HepG2 (cell line): ENCODE results near the gene AFTPH. TPM values are rescaled to one million over a fixed set of nuclear protein-coding genes. Genes with fewer than 3 reads are reported as not detected.

Source experiments
- ERF ChIP-seq: IDR thresholded peaks from 2 replicates; pipeline ENCODE4 v1.6.1; 2018; ENCODE audit warnings: missing biosample characterization, missing genetic modification reagents
- HES4 ChIP-seq: sonication (generic); formaldehyde crosslinking; IDR thresholded peaks from 2 replicates; pipeline ENCODE4 v1.9.0; 2021; ENCODE audit warnings: mild to moderate bottlenecking, missing genetic modification reagents, borderline replicate concordance
- NCOA1 ChIP-seq: sonication (generic); formaldehyde crosslinking; IDR thresholded peaks from 2 replicates; pipeline ENCODE4 v1.9.0; 2021; ENCODE audit warnings: missing genetic modification reagents
- NFE2L2 ChIP-seq: fragments of 150-350 bp; IDR thresholded peaks from 2 replicates; pipeline ENCODE4 v1.6.1; 2014; ENCODE audit warnings: low read length
- NRL ChIP-seq: sonication (generic); formaldehyde crosslinking; IDR thresholded peaks from 2 replicates; pipeline ENCODE4 v1.5.0; 2020; ENCODE audit warnings: missing genetic modification reagents, mild to moderate bottlenecking, moderate library complexity, borderline replicate concordance
- PHF20 ChIP-seq: sonication (generic); formaldehyde crosslinking; IDR thresholded peaks from 2 replicates; pipeline ENCODE4 v1.5.0; 2020; ENCODE audit warnings: mild to moderate bottlenecking, missing genetic modification reagents
- XBP1 ChIP-seq: sonication (generic); formaldehyde crosslinking; IDR thresholded peaks from 2 replicates; pipeline ENCODE4 v1.5.0; 2020; ENCODE audit warnings: missing genetic modification reagents
- ZNF326 ChIP-seq: sonication (generic); formaldehyde crosslinking; IDR thresholded peaks from 2 replicates; pipeline ENCODE4 v1.4.0; 2020; ENCODE audit warnings: missing genetic modification reagents, borderline replicate concordance
- ZNF33A ChIP-seq: sonication (generic); formaldehyde crosslinking; IDR thresholded peaks from 2 replicates; pipeline ENCODE4 v1.5.1; 2020; ENCODE audit warnings: missing genetic modification reagents, mild to moderate bottlenecking, moderate library complexity, borderline replicate concordance
- ZNF616 ChIP-seq: sonication (generic); formaldehyde crosslinking; IDR thresholded peaks from 2 replicates; pipeline ENCODE4 v1.5.0; 2020; ENCODE audit warnings: low read depth, mild to moderate bottlenecking, missing genetic modification reagents
- ZNF670 ChIP-seq: sonication (generic); formaldehyde crosslinking; IDR thresholded peaks from 2 replicates; pipeline ENCODE4 v1.8.0; 2022; ENCODE audit warnings: mild to moderate bottlenecking, missing genetic modification reagents, borderline replicate concordance
- ZNF720 ChIP-seq: sonication (generic); formaldehyde crosslinking; IDR thresholded peaks from 2 replicates; pipeline ENCODE4 v1.4.0; 2020; ENCODE audit warnings: missing genetic modification reagents
- ZNF839 ChIP-seq: sonication (generic); formaldehyde crosslinking; IDR thresholded peaks from 2 replicates; pipeline ENCODE4 v1.4.0; 2020; ENCODE audit warnings: missing genetic modification reagents, mild to moderate bottlenecking, borderline replicate concordance
- ZSCAN21 ChIP-seq: sonication (generic); formaldehyde crosslinking; IDR thresholded peaks from 2 replicates; pipeline ENCODE4 v1.8.0; 2022; ENCODE audit warnings: mild to moderate bottlenecking, missing genetic modification reagents, moderate library complexity, borderline replicate concordance
- ZSCAN29 ChIP-seq: sonication (generic); formaldehyde crosslinking; conservative IDR thresholded peaks from 2 replicates; pipeline ENCODE4 v1.4.0; 2020; ENCODE audit warnings: mild to moderate bottlenecking, missing genetic modification reagents
- ZSCAN31 ChIP-seq: sonication (generic); formaldehyde crosslinking; IDR thresholded peaks from 2 replicates; pipeline ENCODE4 v1.5.0; 2020; ENCODE audit warnings: low read depth, mild to moderate bottlenecking, missing genetic modification reagents
- polyA plus RNA-seq, 8 experiments: library from polyadenylated mRNA; depleted of rRNA in 3 of 8; stranded (reverse) in 7 of 8; unstranded in 1 of 8; fragments of >200 nt; fragmentation: Illumina TruSeq in 4 of 8; extraction: Trizol in 4 of 8; gene quantifications; 2 replicates each; pipeline versions ENCODE4 v1.2.1 to v1.2.3, GENCODE V29; 2011 to 2016; ENCODE audit warnings: low read depth in 4 of 8, missing spikeins in 1 of 8, mixed read lengths in 1 of 8; ENCODE audit not compliant: insufficient read depth in 1 of 8
- total RNA-seq, 5 experiments: library from RNA; depleted of rRNA; stranded (reverse); fragments of >200 nt; fragmentation: Illumina TruSeq; extraction: Trizol; gene quantifications; 2 replicates each; pipeline ENCODE4 v1.2.3, GENCODE V29; 2016; ENCODE audit warnings: low read depth in 1 of 5
- TF ChIP-seq, protein P1 (sequence below): sonication (generic); formaldehyde crosslinking; IDR thresholded peaks from 2 replicates; pipeline ENCODE4 v1.9.0; 2021; ENCODE audit warnings: missing genetic modification reagents, borderline replicate concordance
- TF ChIP-seq, protein P2 (sequence below): sonication (generic); formaldehyde crosslinking; IDR thresholded peaks from 2 replicates; pipeline ENCODE4 v1.5.0; 2020; ENCODE audit warnings: mild to moderate bottlenecking, missing genetic modification reagents, borderline replicate concordance
- TF ChIP-seq, protein P3 (sequence below): sonication (generic); formaldehyde crosslinking; IDR thresholded peaks from 2 replicates; pipeline ENCODE4 v1.5.1; 2020; ENCODE audit warnings: missing genetic modification reagents, mild to moderate bottlenecking, borderline replicate concordance
- TF ChIP-seq, protein P4 (sequence below): sonication (generic); formaldehyde crosslinking; IDR thresholded peaks from 2 replicates; pipeline ENCODE4 v1.8.1; 2023; ENCODE audit warnings: mild to moderate bottlenecking, inconsistent platforms, moderate library complexity, missing genetic modification reagents, borderline replicate concordance
- TF ChIP-seq, protein P5 (sequence below): sonication (generic); formaldehyde crosslinking; IDR thresholded peaks from 2 replicates; pipeline ENCODE4 v1.4.0; 2020; ENCODE audit warnings: missing genetic modification reagents

The AFTPH gene
- total and polyA plus RNA-seq, 2 of the 13 experiments (the other 11 are each of a cell fraction or from before 2014, with no cell fraction given) = 27.5 to 36.8 TPM

DNA sequence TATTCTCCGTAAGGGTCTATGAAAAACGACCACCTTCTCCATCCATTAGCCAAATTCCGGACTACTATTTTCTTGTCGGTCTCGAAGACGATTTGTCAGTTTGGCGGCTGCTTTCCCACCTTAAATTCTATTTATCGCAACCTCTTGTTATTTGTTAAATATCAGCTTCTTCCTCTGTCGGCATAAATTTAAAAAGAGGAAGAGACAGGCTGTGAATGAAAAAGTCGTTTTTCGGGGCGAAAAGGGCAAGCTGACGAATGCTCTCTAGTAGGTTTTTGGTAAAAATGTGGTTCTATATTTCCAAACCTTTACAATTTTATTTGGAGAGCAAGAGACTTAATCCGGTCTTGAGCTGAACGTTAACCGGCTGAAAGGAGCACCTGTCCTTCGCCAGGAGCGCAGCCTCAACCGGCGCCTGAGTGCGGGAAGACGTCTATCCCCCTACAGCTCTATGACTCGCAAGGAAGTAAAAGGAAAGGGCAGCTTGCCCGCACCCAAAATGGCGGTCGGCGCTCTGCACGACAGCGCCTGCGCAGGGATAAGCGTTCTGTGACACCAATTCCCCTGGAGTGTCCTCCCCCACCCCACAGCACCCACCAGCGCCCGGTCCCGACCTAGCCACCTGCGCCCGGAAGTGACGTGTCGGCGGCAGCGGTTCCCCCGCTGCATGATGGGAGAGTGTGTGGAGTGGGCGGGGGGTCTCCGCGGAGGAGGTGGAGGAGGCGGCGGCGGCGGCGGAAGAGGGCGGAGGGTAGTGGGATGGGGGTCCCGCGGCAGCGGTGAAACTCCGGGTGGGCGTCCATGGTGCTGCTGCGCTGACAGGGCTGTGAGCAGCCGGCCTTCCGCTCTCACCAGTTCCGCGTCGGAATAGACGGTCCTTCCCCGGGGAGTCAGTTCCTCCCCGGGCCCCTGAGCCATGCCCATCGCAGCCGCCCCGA is at the start of gene AFTPH (continued):
- TF ChIP-seq ZNF33A (CRISPR knock-in tag) = peak; percentile 76; the same call in 1 of the 2 replicates
- TF ChIP-seq ZNF839 = no peak; the same call in 1 of the 2 replicates
- TF ChIP-seq, protein P1, sequence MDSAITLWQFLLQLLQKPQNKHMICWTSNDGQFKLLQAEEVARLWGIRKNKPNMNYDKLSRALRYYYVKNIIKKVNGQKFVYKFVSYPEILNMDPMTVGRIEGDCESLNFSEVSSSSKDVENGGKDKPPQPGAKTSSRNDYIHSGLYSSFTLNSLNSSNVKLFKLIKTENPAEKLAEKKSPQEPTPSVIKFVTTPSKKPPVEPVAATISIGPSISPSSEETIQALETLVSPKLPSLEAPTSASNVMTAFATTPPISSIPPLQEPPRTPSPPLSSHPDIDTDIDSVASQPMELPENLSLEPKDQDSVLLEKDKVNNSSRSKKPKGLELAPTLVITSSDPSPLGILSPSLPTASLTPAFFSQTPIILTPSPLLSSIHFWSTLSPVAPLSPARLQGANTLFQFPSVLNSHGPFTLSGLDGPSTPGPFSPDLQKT (CRISPR knock-in tag) = 0 out of 2 replicates have a peak, but pooled peaks have one; percentile 34
- TF ChIP-seq HES4 (CRISPR knock-in tag) = no peak
- peak; percentile 72 for TF ChIP-seq ERF
- no peak for TF ChIP-seq ZNF326 (CRISPR knock-in tag)
- no peak; the same call in 1 of the 2 replicates for TF ChIP-seq NCOA1 (CRISPR knock-in tag)
- TF ChIP-seq ZSCAN31 (CRISPR knock-in tag) = no peak; the same call in 1 of the 2 replicates
- TF ChIP-seq NFE2L2 = no peak
- TF ChIP-seq, protein P2, sequence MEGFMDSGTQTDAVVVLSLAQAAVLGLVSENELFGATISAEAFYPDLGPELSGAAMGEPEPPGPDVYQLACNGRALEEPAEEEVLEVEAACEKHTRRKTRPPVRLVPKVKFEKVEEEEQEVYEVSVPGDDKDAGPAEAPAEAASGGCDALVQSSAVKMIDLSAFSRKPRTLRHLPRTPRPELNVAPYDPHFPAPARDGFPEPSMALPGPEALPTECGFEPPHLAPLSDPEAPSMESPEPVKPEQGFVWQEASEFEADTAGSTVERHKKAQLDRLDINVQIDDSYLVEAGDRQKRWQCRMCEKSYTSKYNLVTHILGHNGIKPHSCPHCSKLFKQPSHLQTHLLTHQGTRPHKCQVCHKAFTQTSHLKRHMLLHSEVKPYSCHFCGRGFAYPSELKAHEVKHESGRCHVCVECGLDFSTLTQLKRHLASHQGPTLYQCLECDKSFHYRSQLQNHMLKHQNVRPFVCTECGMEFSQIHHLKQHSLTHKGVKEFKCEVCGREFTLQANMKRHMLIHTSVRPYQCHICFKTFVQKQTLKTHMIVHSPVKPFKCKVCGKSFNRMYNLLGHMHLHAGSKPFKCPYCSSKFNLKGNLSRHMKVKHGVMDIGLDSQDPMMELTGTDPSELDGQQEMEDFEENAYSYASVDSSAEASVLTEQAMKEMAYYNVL = peak; percentile 61; the same call in 1 of the 2 replicates
- peak; percentile 83 for TF ChIP-seq PHF20 (CRISPR knock-in tag)
- TF ChIP-seq XBP1 (CRISPR knock-in tag) = no peak
- TF ChIP-seq ZNF616 = no peak; the same call in 1 of the 2 replicates
- TF ChIP-seq, protein P3, sequence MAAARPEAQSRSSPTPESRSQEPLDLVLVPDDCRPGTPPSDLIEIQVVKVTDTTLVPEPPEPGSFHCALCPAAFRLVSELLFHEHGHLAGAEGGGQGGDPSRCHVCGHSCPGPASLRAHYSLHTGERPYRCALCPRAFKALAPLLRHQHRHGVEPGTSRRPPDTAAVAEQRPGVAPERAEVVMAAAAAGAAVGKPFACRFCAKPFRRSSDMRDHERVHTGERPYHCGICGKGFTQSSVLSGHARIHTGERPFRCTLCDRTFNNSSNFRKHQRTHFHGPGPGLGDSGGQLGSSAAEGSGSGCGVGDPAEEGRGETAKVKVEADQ (CRISPR knock-in tag) = peak; percentile 59
- TF ChIP-seq ZSCAN21 (CRISPR knock-in tag) = no peak
- TF ChIP-seq, protein P4, sequence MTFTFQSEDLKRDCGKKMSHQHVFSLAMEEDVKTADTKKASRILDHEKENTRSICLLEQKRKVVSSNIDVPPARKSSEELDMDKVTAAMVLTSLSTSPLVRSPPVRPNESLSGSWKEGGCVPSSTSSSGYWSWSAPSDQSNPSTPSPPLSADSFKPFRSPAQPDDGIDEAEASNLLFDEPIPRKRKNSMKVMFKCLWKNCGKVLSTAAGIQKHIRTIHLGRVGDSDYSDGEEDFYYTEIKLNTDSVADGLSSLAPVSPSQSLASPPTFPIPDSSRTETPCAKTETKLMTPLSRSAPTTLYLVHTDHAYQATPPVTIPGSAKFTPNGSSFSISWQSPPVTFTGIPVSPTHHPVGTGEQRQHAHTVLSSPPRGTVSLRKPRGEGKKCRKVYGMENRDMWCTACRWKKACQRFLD (CRISPR knock-in tag) = peak; percentile 43; the same call in 1 of the 2 replicates
- TF ChIP-seq ZNF670 = 0 out of 2 replicates have a peak, but pooled peaks have one; percentile 54
- TF ChIP-seq ZSCAN29 (CRISPR knock-in tag) = no peak; the same call in 1 of the 2 replicates
- TF ChIP-seq ZNF720 (CRISPR knock-in tag) = no peak
- peak; percentile 29; the same call in 1 of the 2 replicates for TF ChIP-seq NRL (CRISPR knock-in tag)
- TF ChIP-seq, protein P5, sequence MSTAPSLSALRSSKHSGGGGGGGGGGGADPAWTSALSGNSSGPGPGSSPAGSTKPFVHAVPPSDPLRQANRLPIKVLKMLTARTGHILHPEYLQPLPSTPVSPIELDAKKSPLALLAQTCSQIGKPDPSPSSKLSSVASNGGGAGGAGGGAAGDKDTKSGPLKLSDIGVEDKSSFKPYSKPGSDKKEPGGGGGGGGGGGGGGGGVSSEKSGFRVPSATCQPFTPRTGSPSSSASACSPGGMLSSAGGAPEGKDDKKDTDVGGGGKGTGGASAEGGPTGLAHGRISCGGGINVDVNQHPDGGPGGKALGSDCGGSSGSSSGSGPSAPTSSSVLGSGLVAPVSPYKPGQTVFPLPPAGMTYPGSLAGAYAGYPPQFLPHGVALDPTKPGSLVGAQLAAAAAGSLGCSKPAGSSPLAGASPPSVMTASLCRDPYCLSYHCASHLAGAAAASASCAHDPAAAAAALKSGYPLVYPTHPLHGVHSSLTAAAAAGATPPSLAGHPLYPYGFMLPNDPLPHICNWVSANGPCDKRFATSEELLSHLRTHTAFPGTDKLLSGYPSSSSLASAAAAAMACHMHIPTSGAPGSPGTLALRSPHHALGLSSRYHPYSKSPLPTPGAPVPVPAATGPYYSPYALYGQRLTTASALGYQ = no peak
